ENCODE data around the gene SMARCB1.

SMARCB1 gene

GRCh38 chr22:23817146-23817545 is 30.4 kb downstream of the SMARCB1 start:
- Histone ChIP-seq H3K4me1 (ENCODE audit: control insufficient read depth, insufficient read depth, low read length) (peaks cover 6% of the 10 kb centered on the region), H3K36me3 (ENCODE audit: insufficient read depth, low read length) (peaks cover 40% of the 10 kb centered on the region), H3K9me3 (replicated peaks; ENCODE audit: low read length) (no peaks in the 10 kb centered on the region), H3K4me2 (ENCODE audit: low read length) (no peak overlapping the region), H3K4me3 (ENCODE audit: low read length) (no peak overlapping the region), H3K9ac (ENCODE audit: low read depth, low read length) (no peak overlapping the region), H3K27me3 (ENCODE audit: control insufficient read depth, insufficient read depth, low read length) (no peaks in the 10 kb centered on the region)

- H3K27me3 ChIP-seq (ENCODE audit: control insufficient read depth, insufficient read depth, low read length), result no peaks in the 10 kb centered on the region
- H3K36me3 ChIP-seq (ENCODE audit: insufficient read depth, low read length), result peaks cover 52% of the 10 kb centered on the region
- H3K9ac ChIP-seq (ENCODE audit: low read depth, low read length), result no peak overlapping the region
- H3K4me1 ChIP-seq (ENCODE audit: control insufficient read depth, insufficient read depth, low read length), result peaks cover 16% of the 10 kb centered on the region
- H3K4me3 ChIP-seq (ENCODE audit: low read length), result no peak overlapping the region
- H3K9me3 ChIP-seq (replicated peaks; ENCODE audit: low read length), result no peaks in the 10 kb centered on the region
- no peak overlapping the region for H3K4me2 ChIP-seq (ENCODE audit: low read length)
These were observed 31.8 kb downstream of the SMARCB1 start for GRCh38 chr22:23818541-23818940.

DNA sequence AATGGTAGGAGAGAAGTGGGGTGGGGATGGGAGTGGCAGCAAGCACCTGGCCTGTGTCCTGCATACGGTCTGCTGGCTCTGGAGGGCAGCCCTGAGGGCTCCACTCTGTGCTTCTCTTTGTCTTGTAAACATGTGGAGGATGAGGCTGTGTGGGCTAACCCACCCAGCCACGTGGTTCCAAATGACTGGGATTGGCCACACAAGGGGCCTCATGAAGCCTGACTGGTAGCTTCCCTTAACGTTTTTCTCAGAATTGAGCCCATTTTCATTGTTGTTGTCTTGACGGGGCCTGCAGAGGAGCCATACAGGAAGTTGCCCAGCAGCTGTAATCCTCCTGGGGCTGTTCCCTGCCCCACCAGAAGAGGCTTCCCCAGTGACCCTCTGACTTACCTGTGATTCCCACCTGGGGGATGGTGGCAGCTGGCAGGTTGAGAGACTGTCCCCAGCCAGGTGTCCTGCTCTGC is 34.0 kb downstream of the SMARCB1 start:
- Histone ChIP-seq H3K36me3 (ENCODE audit: insufficient read depth, low read length) (peaks cover 69% of the 10 kb centered on the region), H3K9me3 (replicated peaks; ENCODE audit: low read length) (no peaks in the 10 kb centered on the region), H3K27me3 (ENCODE audit: control insufficient read depth, insufficient read depth, low read length) (no peaks in the 10 kb centered on the region), H3K4me1 (ENCODE audit: control insufficient read depth, insufficient read depth, low read length) (peaks cover 17% of the 10 kb centered on the region), H3K4me3 (ENCODE audit: low read length) (no peak overlapping the region), H3K4me2 (ENCODE audit: low read length) (no peak overlapping the region), H3K9ac (ENCODE audit: low read depth, low read length) (no peak overlapping the region)

- Histone ChIP-seq H3K36me3 (ENCODE audit: insufficient read depth, low read length) (peaks cover 69% of the 10 kb centered on the region), H3K9ac (ENCODE audit: low read depth, low read length) (no peak overlapping the region), H3K4me1 (ENCODE audit: control insufficient read depth, insufficient read depth, low read length) (peaks cover 27% of the 10 kb centered on the region), H3K4me3 (ENCODE audit: low read length) (no peak overlapping the region), H3K27me3 (ENCODE audit: control insufficient read depth, insufficient read depth, low read length) (no peaks in the 10 kb centered on the region), H3K4me2 (ENCODE audit: low read length) (no peak overlapping the region), H3K9me3 (replicated peaks; ENCODE audit: low read length) (no peaks in the 10 kb centered on the region)
These were observed 35.4 kb downstream of the SMARCB1 start for GRCh38 chr22:23822101-23822671.

DNA sequence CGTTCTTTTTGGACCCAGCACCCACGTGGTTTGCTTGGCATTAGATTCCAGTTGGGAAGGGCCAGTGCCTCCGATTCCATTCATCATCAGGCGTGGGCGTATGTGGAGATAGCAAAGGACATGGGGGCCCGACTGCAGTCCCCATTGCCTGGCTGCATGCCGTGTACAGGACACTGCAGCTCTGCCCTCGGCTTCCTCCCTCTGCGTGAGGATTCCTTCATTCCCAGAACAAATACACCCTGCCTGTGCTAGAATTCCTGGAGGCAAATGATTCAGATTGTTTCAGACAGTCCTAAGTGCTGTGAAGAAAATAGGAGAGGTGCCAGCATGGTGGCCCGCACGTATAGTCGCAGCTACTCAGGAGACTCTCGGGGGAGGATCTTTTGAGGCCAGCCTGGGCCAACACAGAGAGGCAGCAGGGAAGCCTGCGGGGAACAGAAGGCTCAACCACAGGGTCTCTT is 36.6 kb downstream of the SMARCB1 start:
- Histone ChIP-seq H3K27me3 (ENCODE audit: control insufficient read depth, insufficient read depth, low read length) (no peaks in the 10 kb centered on the region), H3K4me1 (ENCODE audit: control insufficient read depth, insufficient read depth, low read length) (peaks cover 27% of the 10 kb centered on the region), H3K4me2 (ENCODE audit: low read length) (no peak overlapping the region), H3K36me3 (ENCODE audit: insufficient read depth, low read length) (peaks cover 73% of the 10 kb centered on the region), H3K4me3 (ENCODE audit: low read length) (no peak overlapping the region), H3K9ac (ENCODE audit: low read depth, low read length) (no peak overlapping the region), H3K9me3 (replicated peaks; ENCODE audit: low read length) (no peaks in the 10 kb centered on the region)

GRCh38 chr22:23824476-23825245 is 37.9 kb downstream of the SMARCB1 start:
- Histone ChIP-seq H3K4me2 (ENCODE audit: low read length) (no peak overlapping the region), H3K4me1 (ENCODE audit: control insufficient read depth, insufficient read depth, low read length) (peaks cover 39% of the 10 kb centered on the region), H3K27me3 (ENCODE audit: control insufficient read depth, insufficient read depth, low read length) (no peaks in the 10 kb centered on the region), H3K9me3 (replicated peaks; ENCODE audit: low read length) (no peaks in the 10 kb centered on the region), H3K9ac (ENCODE audit: low read depth, low read length) (no peak overlapping the region), H3K4me3 (ENCODE audit: low read length) (no peak overlapping the region), H3K36me3 (ENCODE audit: insufficient read depth, low read length) (peaks cover 72% of the 10 kb centered on the region)

- Histone ChIP-seq H3K4me2 (ENCODE audit: low read length) (no peak overlapping the region), H3K27me3 (ENCODE audit: control insufficient read depth, insufficient read depth, low read length) (no peaks in the 10 kb centered on the region), H3K4me1 (ENCODE audit: control insufficient read depth, insufficient read depth, low read length) (peaks cover 46% of the 10 kb centered on the region), H3K4me3 (ENCODE audit: low read length) (no peak overlapping the region), H3K9ac (ENCODE audit: low read depth, low read length) (peak overlapping the region; percentile 50), H3K36me3 (ENCODE audit: insufficient read depth, low read length) (peaks cover 69% of the 10 kb centered on the region), H3K9me3 (replicated peaks; ENCODE audit: low read length) (no peaks in the 10 kb centered on the region)
These were observed 38.6 kb downstream of the SMARCB1 start for GRCh38 chr22:23825246-23825905.

- Histone ChIP-seq H3K27me3 (ENCODE audit: control insufficient read depth, insufficient read depth, low read length) (no peaks in the 10 kb centered on the region), H3K36me3 (ENCODE audit: insufficient read depth, low read length) (peaks cover 68% of the 10 kb centered on the region), H3K4me1 (ENCODE audit: control insufficient read depth, insufficient read depth, low read length) (peaks cover 46% of the 10 kb centered on the region), H3K9ac (ENCODE audit: low read depth, low read length) (peak overlapping the region; percentile 50), H3K4me3 (ENCODE audit: low read length) (no peak overlapping the region), H3K9me3 (replicated peaks; ENCODE audit: low read length) (no peaks in the 10 kb centered on the region), H3K4me2 (ENCODE audit: low read length) (no peak overlapping the region)
These were observed 40.0 kb downstream of the SMARCB1 start for GRCh38 chr22:23826510-23827350.

DNA sequence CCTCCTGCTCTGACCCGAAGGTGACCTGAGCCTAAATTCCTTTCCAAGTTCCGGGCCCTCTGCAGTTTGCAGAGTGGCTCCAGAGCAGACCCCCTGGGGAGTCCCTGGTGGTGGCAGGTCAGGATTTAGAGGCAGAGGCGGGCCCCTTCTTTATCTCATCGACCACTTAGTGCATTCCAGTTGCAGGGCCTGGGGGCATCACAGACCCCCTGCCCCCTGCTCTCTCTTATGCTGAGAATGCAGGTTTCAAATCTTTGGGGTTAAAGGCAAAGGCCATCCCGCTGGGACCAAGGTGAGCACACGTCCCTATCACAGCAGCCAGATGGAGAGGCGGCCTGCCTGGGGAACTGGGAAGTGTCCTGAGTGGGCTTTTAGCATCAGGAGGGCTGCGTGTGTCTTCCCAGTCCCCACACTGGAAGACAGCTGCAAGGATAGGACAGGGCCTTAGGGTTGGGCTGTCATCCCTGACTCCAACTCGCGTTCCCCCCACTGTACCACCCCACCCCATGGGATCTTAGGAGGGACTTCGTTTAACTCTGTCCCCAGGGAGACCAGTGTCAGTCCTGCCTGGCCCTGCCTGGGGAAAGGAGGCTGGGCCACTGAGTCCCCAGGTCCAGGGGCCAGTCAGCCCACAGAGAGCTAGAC is 40.7 kb downstream of the SMARCB1 start:
- H3K27me3 ChIP-seq (ENCODE audit: control insufficient read depth, insufficient read depth, low read length), result no peaks in the 10 kb centered on the region
- no peak overlapping the region for H3K9ac ChIP-seq (ENCODE audit: low read depth, low read length)
- peaks cover 44% of the 10 kb centered on the region for H3K4me1 ChIP-seq (ENCODE audit: control insufficient read depth, insufficient read depth, low read length)

DNA sequence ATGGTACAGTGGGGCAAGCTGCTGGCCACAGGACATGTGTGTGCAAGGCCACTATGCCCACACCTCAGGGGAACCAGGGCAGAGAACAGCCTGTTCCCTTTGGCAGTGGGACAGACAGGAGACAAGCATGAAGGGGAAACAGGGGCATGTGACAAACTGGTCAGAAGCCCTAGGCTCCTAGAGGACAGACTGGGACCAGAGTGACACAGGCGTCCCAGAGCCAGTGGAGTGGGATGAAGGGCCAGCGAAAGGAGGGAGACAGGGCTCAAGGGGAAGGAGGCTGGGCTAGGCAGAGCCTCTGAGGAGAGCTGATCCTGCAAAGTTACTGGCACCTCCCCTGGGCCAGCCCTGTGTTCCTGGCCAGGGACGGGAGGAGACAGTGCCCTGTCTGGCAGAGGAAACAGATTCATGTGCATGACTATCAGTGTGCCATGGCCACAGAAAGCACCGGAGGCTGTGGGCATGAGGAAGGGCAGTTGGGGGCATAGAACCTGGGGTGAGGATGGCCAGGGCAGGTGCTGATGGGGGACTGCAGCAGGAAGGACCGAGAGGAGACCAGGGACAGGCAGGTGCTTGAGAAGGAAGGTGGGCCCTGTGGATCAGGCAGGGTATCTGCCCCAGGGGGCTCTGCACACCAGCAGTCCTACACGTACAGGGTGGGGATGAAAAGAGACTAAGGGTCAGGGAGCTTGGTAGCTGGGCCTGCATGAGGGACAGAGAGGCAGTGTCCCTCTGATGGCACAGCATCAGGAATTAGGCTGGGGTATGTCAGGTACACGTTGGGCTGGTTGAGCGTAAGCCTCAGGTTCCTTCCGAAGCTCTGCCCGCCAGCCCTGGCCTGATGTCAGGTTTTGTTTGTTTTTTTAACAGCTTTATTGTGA is 42.3 kb downstream of the SMARCB1 start:
- no peaks in the 10 kb centered on the region for H3K27me3 ChIP-seq (ENCODE audit: control insufficient read depth, insufficient read depth, low read length)
- peaks cover 68% of the 10 kb centered on the region for H3K36me3 ChIP-seq (ENCODE audit: insufficient read depth, low read length)
- no peak overlapping the region for H3K9ac ChIP-seq (ENCODE audit: low read depth, low read length)
- H3K4me2 ChIP-seq (ENCODE audit: low read length), result no peak overlapping the region
- H3K4me3 ChIP-seq (ENCODE audit: low read length), result no peak overlapping the region
- no peaks in the 10 kb centered on the region for H3K9me3 ChIP-seq (replicated peaks; ENCODE audit: low read length)
- H3K4me1 ChIP-seq (ENCODE audit: control insufficient read depth, insufficient read depth, low read length), result peaks cover 36% of the 10 kb centered on the region

More for the DNA sequence above, 40.7 kb downstream of the SMARCB1 start:
- Histone ChIP-seq H3K36me3 (ENCODE audit: insufficient read depth, low read length) (peaks cover 66% of the 10 kb centered on the region), H3K4me3 (ENCODE audit: low read length) (no peak overlapping the region), H3K4me2 (ENCODE audit: low read length) (no peak overlapping the region), H3K9me3 (replicated peaks; ENCODE audit: low read length) (no peaks in the 10 kb centered on the region)
